NCI-H2227 (cell line): ENCODE measurements around the gene FES.
"Not testable (repeated sequence)": the region's sequence is repeated elsewhere in the genome, so short reads cannot be mapped to it uniquely, and the experiment has no call there.

Source experiments
- DNase-seq: peaks from one replicate; lab custom pipeline; 2025; ENCODE audit not compliant: unreplicated experiment; lab: John Stamatoyannopoulos, UW

The FES gene

DNA sequence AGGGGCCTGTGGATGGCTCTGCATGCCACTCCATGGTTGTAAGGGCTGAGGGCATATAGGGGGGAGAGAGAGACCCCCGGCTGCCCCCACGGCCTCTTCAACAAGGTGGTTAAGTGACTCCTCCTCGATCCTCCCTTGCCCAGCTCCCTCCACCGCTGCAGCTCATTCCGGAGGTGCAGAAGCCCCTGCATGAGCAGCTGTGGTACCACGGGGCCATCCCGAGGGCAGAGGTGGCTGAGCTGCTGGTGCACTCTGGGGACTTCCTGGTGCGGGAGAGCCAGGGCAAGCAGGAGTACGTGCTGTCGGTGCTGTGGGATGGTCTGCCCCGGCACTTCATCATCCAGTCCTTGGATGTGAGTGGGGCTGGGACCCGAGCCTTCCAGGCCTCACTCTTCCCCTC, 6.5 kb downstream of the FES start:
- no peak for DNase-seq

DNA sequence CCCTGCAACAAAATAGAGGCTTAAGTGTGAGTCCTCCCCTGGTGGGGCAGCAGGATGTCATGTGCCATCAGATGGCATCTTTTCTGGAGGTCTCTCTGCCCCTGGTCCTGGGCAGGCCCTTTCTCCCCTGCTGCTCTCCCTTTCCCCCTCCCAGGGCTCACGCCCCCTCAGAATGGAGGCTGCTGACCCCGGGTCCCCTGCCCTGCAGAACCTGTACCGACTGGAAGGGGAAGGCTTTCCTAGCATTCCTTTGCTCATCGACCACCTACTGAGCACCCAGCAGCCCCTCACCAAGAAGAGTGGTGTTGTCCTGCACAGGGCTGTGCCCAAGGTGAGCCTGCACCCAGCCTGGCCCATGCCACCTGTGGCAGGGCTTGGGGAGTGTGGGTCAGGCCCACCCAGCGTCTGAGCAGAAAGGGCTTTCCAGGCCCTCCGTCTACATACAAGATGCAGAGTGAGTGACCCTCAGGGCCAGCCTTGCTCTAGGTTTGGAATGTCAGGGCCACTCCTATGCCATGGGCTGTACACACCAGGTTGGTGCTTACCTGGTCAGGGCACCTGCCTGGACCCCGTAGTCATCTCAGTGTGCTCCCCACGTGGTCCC, 7.1 kb downstream of the FES start:
- DNase-seq: no peak

DNA sequence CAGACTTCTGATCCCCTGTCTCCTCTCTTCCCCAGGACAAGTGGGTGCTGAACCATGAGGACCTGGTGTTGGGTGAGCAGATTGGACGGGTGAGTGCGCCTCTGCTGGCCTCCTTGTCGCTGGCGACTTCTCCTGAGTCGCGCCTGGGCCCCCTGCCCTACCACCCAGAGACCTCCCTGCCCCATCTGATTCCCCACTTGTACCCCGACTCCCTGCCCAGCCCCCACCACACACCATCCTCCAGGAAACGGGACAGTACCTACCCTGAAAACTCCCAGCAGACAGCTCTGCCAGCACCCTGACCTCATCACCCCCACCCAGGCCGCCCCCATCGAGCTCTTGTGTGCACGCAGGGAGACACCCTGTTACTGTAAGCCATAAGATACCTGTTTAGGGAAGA, 7.7 kb downstream of the FES start:
- no peak for DNase-seq

DNA sequence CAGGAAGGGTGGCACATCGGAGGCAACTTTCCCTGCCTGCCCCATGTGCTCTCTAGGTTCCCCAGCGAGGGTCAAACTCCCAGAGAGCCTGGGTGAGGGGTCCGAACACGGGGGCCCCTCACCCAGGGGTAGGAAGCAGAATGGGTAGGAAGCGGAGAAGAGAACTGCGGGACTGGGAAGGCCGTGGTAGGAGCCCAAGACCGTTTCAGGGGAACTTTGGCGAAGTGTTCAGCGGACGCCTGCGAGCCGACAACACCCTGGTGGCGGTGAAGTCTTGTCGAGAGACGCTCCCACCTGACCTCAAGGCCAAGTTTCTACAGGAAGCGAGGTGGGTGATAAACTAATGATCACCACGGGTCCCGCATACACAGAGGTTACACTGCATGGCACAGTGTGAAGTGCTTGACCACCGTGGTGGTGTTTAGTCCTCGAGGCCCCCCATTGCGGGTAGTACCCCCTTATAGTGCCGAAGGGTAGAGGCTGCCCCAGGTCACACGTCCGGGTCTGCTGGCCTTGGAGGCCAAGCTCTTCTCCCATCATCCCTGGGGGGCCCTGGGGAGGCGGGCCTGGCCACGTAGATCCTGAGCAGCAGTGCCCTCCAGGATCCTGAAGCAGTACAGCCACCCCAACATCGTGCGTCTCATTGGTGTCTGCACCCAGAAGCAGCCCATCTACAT, 8.3 kb downstream of the FES start:
- DNase-seq: no peak

DNA sequence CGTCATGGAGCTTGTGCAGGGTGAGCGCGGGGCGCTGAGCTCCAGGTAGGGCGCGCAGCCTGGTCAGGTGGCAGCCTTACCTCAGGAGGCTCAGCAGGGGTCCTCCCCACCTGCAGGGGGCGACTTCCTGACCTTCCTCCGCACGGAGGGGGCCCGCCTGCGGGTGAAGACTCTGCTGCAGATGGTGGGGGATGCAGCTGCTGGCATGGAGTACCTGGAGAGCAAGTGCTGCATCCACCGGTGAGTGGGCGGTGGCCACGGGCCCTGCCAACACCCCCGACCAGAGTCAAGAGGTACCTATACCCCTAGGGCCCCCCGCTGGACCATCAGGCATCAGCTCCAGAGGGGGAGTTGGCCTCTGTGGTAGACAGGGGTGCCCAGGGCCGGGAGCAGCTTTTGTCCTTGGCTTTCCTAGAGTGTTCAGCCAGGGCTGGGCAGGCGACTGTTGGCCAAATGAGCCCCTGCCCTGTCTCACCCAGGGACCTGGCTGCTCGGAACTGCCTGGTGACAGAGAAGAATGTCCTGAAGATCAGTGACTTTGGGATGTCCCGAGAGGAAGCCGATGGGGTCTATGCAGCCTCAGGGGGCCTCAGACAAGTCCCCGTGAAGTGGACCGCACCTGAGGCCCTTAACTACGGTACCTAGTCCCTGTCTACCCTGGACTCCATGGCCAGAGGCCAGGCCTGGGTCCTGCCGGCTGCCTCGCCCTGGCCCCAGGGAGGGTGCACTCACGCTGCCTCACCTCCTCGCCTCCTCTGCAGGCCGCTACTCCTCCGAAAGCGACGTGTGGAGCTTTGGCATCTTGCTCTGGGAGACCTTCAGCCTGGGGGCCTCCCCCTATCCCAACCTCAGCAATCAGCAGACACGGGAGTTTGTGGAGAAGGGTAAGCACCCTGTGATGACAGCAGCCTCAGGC, 9.1 kb downstream of the FES start:
- no peak for DNase-seq

DNA sequence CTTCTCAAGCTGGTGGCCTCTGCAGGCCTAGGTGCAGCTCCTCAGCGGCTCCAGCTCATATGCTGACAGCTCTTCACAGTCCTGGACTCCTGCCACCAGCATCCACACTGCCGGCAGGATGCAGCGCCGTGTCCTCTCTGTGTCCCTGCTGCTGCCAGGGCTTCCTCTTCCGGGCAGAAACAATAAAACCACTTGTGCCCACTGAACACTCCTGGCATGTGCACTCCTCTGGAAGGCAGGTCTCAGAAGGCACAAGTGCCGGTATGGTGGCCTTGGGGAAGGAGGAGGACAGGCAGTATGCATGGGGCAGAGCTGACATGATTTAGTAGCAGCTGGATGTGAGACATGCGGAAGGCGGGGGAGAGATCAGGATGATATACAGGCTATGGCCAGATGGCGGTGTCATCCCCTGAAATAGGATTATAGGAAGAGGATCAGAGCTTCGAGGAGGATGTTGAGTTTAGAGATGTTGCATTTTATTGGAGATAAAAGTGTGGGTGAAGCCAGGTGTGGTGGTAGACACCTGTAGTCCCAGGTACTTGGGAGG, 11.3 kb downstream of the FES start:
- DNase-seq: peak; percentile 39

DNA sequence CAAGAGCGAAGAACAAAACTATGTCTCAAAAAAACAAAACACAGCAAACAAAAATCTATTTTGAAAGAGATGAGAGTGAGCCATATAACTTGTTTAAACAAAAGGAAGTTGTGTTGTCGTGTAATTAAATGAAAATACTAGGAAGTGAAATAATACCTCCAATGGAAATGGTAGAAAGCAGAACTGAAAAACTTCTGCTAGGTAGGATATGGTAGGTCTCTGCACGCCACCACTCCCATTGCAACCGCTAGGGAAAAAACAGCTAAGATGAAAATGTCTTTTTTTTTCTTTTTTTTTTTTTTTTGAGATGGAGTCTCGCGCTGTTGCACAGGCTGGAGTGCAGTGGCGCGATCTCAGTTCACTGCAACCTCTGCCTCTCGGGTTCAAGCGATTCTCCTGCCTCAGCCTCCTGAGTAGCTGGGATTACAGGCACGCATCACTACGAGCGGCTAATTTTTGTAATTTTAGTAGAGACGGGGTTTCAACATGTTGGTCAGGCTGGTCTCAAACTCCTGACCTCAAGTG, 12.9 kb downstream of the FES start:
- DNase-seq: not testable (repeated sequence)

DNA sequence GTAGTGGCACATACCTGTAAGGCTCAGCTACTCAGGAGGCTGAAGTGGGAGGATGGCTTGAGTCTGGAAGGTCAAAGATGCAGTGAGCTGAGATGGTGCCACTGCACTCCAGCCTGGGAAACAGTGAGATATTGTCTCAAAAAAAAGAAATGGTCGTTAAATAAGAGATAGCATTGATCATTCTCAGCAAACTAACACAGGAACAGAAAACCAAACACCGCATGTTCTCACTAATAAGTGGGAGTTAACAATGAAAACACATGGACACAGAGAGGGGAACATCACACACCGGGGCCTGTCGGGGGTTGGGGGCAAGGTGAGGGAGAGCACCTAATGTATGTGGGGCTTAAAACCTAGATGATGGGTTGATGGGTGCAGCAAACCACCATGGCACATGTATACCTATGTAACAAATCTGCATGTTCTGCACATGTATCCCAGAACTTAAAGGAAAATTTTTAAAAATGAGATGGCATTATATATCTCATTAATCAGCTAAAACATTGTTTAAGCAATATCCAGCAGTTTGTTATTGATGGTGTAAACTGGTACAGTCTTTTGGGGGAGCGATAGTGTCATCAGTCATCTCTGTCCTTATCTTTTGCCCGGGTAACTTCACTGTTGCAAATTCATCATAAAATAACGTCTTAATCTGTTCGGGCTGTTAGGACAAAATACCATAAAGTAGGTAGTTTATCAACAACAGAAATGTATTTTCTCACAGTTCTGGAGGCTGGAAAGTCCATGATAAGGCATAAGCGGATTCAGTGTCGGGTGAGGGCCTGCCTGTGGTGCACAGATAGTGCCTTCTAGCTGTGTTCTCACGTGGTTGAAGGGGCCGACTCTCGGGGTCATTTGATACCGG, 17.1 kb downstream of the FES start:
- peak; percentile 10 for DNase-seq

DNA sequence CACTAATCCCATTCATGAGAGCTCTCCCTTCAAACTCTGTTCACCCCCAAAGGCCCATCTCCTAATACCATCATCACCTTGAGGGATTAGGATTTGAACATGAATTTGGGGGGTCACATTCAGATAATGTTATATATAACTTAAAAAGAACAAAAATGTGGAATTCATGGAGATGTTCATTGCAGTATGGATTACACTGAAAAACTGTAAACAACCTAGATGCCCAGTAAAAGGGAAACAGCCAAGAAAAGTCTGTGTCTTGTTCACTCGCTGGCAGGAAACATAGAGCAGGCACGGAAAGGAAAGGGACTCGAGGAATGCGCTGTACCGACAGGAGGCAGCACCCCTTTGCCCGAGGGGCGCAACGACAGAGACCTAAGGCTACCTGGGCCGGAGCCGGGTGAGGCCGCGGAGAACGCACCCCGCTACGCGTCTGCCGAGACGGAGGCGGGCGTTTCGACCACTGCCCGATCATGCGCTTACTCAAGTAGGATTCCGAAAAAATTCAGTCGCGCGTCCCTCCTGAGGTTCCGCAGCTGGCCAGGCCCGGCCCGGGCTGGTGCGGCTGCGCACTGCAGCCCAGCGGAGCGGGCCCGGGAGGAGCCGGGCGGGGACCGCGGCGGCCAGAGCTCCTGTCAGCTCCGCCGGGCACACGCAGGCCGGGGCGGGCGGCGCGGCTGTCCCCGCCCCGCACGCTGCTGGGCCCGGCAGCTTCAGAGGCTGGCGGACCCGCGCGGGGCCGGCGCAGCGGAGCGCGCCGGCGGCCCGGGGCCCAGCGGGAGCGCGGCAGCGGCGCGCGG, 17.9 kb downstream of the FES start:
- DNase-seq: peak; percentile 79

DNA sequence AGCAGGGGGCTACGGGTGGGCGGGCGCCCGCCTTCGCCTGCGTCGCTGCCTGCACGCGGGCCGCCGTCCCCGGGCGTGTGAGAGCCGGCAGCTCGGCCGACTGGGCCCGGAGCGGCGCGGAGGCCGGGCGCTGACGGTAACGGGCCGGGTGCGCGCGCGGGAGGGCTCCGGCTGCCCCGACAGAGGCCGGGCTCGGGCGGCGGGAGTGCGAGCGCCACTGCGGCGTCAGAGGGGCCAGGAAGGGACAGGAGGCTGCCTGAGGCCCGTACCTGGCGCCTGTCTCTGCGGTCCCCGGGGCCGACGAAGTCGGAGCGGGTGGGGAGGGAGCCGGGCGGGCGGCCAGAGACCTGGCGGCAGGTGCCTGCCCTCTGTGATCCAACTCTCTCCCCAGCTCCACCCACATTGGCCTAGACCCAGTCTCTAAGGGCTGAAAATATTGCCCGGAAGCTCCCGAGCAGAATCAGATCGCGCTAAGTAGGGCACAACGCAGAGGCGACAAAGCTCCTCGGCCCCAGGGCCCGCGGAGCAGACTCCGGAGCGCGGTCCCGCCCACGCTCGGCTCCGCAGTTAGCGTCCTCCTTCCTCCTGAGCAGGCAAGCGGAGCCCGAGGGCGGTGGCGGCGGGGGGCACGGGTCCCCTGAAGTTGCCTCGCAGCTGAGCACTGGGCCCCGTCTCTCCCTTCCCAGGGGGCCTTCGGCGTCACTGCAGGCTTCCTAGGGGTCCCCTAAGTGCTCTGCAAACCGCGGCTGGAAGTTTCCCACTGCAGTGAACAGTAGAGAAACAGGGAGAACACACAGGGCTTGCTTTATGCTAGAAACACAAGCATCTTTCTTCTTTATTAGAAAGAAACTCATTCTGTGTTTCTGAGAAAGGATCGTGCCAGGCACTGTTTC, 18.8 kb downstream of the FES start, which contains the start of gene MAN2A2:
Gene MAN2A2 (plus strand): TSS at position 463 of the 893 bp plus-strand sequence. CDS start 906 bp downstream, outside the sequence.
- DNase-seq: peak; percentile 69

DNA sequence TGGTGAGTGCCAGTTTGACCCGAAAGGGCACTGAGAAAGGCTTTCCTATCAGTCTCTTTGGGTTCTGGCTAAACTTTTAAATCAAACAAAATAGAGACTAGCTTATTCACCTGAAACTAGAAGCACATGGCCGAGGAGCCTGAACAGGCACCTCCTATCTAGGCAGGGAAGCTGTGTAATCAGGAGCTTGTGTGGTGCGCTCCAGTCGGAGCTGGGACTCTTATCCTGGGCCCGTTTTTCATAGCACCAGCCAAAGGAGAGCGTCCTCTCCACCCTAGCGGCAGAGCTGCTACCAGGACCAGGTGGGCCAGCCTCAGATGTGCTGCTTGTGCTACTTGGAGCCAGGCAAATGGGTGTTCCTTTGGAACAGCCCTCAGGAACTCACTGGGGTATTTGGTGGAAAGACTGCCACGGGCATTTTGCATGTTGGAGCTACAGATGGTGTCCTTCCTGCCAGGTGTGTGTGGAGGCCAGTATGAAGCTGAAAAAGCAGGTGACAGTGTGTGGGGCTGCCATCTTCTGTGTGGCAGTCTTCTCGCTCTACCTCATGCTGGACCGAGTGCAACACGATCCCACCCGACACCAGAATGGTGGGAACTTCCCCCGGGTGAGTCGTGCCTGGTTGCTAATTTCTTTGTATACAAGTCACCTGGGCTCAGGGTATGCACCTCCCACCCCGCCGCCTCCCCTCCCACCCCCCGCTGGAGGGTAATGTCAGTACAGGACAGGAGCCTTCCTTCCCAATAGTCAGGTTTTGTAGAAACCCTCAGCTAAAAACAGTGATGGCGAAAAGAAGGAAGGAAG, 19.6 kb downstream of the FES start:
- DNase-seq: peak; percentile 24

DNA sequence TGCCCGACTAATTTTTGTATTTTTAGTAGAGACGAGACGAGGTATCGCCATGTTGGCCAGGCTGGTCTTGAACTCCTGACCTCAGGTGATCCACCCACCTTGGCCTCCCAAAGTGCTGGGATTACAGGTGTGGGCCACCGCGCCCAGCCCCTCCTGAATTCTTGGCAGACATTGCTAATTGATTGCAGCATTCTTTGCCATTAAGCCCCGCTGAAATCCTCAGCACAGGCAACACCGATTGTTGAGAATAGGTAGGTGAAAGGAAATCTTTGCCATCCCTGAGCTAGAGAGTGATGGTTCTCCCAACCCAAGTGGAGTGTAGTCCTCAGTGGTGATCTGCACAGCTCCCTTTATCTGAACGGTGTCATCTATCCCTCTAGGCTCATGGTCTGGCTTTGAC, 20.4 kb downstream of the FES start:
- DNase-seq: no peak

DNA sequence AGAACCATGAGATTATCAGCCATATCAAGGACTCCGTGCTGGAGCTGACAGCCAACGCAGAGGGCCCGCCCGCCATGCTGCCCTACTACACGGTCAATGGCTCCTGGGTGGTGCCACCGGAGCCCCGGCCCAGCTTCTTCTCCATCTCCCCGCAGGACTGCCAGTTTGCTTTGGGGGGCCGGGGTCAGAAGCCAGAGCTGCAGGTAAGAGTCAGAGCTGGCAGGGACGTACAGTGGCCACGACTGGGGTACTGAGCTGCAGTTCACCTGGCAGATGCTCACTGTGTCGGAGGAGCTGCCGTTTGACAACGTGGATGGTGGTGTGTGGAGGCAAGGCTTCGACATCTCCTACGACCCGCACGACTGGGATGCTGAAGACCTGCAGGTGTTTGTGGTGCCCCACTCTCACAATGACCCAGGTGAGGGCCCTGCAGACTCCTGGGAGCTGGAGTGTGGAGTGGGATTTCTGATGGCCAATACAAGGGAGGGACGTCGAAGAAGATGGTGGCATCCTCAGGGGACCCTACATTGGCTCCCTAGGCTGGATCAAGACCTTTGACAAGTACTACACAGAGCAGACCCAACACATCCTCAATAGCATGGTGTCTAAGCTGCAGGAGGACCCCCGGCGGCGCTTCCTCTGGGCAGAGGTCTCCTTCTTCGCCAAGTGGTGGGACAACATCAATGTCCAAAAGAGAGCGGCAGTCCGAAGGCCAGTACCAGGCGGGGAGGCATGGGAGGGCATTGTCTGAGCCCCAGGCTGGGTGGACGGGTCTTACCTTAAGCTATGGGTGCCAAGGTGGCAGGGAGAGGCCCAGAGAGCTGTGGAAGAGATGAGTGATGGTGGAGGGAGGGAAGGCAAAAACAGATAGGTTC, 21.2 kb downstream of the FES start:
- DNase-seq: no peak

DNA sequence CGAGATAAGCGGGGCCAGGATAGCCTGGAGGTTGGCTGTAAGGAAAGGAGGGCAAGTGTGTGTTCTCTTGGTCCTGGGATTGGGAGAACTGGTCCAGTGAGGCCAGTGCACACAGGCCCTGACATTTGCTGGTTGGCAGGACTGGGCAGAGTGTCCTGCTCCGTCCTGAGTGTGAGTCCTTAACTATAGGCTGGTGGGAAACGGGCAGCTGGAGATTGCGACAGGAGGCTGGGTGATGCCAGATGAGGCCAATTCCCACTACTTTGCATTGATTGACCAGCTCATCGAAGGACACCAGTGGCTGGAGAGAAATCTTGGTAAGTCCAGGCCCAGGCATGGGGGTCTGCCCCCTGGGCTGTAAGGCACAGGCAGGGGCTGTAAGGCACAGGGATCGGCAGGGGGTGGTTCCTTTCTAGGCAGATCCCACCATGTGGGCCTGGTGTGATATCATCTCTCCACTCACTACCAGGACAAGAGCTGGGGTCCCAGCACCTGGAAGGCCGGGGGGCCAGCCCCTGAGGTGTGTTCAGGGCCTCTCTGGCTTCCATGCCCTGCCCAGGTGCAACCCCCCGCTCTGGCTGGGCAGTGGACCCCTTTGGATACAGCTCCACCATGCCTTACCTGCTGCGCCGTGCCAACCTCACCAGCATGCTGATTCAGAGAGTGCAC, 22.0 kb downstream of the FES start:
- no peak for DNase-seq

DNA sequence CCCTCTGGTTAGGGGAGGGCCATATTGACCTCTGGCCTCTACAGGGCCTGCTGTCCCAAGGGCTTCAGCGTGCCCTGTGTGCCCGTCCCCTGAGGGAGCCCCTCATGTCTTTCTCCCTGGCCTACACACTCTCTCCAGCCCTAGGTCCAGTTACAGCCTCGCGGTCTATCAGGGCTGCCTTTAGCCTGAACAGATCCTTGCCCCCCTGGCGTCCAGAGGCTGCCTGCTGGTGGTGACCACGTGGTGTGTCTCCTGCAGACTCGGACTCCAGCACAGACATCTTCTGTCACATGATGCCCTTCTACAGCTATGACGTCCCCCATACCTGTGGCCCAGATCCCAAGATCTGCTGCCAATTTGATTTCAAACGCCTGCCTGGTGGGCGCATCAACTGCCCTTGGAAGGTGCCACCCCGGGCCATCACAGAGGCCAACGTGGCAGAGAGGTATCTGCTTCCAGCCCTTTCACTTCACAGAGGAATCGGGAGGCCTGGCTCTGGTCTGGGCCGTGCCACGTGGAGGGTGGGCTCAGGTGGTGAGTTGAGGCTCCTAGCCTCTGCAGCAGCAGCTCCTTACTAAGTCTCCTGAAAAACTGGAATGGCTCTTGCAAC, 22.9 kb downstream of the FES start:
- DNase-seq: no peak
